ENCODE results near the gene DPH2.

The DPH2 gene

DNA sequence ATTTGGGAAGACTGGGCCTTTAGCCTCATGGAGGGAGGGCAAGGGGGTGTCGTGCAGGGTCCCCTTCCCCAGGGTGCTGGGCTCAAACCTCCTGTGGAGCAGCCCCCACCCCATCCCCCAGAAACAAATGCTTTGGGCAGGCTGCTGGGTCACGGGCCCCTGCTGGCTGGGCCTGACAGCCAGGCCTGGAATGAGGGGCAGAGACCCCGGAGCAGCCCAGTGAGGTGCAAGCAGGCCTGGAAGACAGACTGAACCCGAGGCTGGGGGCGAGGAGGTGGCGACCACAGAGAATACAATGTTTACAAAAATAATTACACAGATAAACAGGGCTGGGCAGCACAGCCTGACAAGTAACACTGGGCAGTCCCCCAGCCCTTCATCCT lies 26.9 kb downstream of the DPH2 start:
- peaks cover 9 to 15% of the 10 kb centered on the region in 2 donors for H3K4me1 ChIP-seq (ENCODE audit: control insufficient read depth in 1 of 2, insufficient read depth in 2 of 2, low read length in 2 of 2)

DNA sequence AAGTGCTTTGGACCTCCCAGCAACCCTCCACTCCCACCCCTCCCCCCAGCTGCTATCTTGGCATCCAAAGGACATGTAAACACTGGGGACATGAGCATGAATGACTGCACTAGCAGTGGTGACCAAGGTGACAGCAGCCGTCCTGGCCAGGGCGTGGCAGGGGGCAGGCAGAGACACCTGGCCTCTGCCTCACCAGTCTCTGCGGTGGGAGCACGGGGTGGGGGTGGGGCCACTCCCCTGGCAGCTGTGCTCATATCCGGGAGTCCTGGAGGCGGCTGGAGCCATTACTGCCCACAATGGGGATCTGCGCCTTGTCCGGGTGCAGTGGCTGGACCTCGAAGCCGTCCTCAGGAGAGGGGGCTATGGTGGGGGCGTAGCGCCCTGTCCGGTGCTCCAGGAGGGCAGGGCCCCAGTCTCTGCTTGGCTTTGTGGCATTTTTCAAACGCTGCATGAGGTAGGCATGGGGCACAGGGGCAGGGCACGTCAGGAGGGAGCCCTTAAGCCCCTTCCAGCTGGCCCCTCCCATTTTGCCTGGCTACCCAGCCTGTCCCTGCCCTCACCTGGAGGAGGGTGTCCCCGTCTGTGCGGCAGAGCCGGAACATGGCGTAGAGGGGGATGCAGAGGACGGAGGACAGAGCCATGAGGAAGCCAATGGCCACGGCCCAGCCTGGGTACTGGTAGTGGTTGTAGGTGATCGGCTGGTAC lies 27.6 kb downstream of the DPH2 start:
- no peak overlapping the region for H3K27ac ChIP-seq (ENCODE audit: low read depth, low read length)
- no peaks in the 10 kb centered on the region for H3K9me3 ChIP-seq (ENCODE audit: control insufficient read depth in 1 of 2, low read length in 2 of 2)
- no peaks in the 10 kb centered on the region for H3K36me3 ChIP-seq (ENCODE audit: control insufficient read depth in 1 of 2, insufficient read depth in 2 of 2, low read length in 2 of 2)
- peaks cover 4 to 10% of the 10 kb centered on the region in 2 donors for H3K4me1 ChIP-seq (ENCODE audit: control insufficient read depth in 1 of 2, insufficient read depth in 2 of 2, low read length in 2 of 2)
- no peak overlapping the region for H3K4me3 ChIP-seq (ENCODE audit: low read depth in 1 of 2, low read length in 2 of 2)
- no peaks in the 10 kb centered on the region for H3K27me3 ChIP-seq (ENCODE audit: control insufficient read depth in 1 of 2, insufficient read depth in 2 of 2, low read length in 2 of 2)
- no peak overlapping the region for H3K9ac ChIP-seq (ENCODE audit: low read depth in 1 of 2, low read length in 2 of 2)

More for the DNA sequence above, 26.9 kb downstream of the DPH2 start:
- no peaks in the 10 kb centered on the region for H3K9me3 ChIP-seq (ENCODE audit: control insufficient read depth in 1 of 2, low read length in 2 of 2)
- H3K36me3 ChIP-seq (ENCODE audit: control insufficient read depth in 1 of 2, insufficient read depth in 2 of 2, low read length in 2 of 2) = no peaks in the 10 kb centered on the region
- no peak overlapping the region for H3K4me3 ChIP-seq (ENCODE audit: low read depth in 1 of 2, low read length in 2 of 2)
- H3K9ac ChIP-seq (ENCODE audit: low read depth in 1 of 2, low read length in 2 of 2) = no peak overlapping the region
- H3K27ac ChIP-seq (ENCODE audit: low read depth, low read length) = no peak overlapping the region
- H3K27me3 ChIP-seq (ENCODE audit: control insufficient read depth in 1 of 2, insufficient read depth in 2 of 2, low read length in 2 of 2) = no peaks in the 10 kb centered on the region

DNA sequence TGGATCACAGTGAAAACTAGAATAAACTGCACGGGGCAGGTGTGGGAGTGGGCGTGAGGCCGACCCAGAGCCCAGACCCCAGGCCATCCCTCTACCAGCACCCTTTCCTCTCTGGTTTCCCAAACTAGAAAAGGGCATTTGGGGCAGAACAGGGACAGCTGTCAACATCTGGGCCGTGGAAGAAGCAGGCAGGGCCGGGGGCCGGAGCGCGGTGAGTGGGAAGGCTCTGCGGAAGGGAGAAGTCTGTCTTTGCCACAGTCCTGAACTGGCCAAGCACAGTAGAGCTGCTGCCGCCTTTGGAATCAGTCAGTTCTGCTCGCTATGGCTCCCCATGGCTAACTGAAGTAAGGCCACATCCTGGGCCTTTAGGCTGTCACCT lies 28.2 kb downstream of the DPH2 start:
- H3K9me3 ChIP-seq (ENCODE audit: control insufficient read depth in 1 of 2, low read length in 2 of 2) = no peaks in the 10 kb centered on the region
- H3K27me3 ChIP-seq (ENCODE audit: control insufficient read depth in 1 of 2, insufficient read depth in 2 of 2, low read length in 2 of 2) = no peaks in the 10 kb centered on the region
- H3K27ac ChIP-seq (ENCODE audit: low read depth, low read length) = no peak overlapping the region
- H3K9ac ChIP-seq (ENCODE audit: low read depth in 1 of 2, low read length in 2 of 2) = no peak overlapping the region
- peaks cover 4 to 9% of the 10 kb centered on the region in 2 donors for H3K4me1 ChIP-seq (ENCODE audit: control insufficient read depth in 1 of 2, insufficient read depth in 2 of 2, low read length in 2 of 2)
- no peak overlapping the region for H3K4me3 ChIP-seq (ENCODE audit: low read depth in 1 of 2, low read length in 2 of 2)
- no peaks in the 10 kb centered on the region for H3K36me3 ChIP-seq (ENCODE audit: control insufficient read depth in 1 of 2, insufficient read depth in 2 of 2, low read length in 2 of 2)

DNA sequence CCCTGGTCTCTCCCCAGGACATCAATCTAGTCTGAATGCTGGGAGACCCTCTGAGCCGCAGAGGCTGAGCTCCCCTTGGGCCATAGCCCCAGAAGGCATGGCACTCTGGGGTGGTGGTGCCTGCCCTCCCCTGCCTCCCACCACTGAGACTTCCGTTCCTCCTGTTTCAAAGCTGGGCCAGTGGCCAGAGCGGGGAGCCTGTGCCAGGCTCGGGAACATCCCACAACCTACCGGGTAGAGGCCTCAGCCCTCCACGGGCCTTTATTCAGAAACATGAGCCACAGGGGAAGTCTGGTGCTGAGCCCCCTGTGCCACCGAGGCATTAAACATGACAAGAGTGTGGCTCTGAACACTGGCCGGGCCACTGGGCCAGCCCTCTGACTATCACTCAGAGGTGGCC lies 29.6 kb downstream of the DPH2 start:
- Histone ChIP-seq H3K4me1 (ENCODE audit: control insufficient read depth in 1 of 2, insufficient read depth in 2 of 2, low read length in 2 of 2) (peaks cover 4 to 9% of the 10 kb centered on the region in 2 donors), H3K9ac (ENCODE audit: low read depth in 1 of 2, low read length in 2 of 2) (no peak overlapping the region), H3K27ac (ENCODE audit: low read depth, low read length) (no peak overlapping the region), H3K27me3 (ENCODE audit: control insufficient read depth in 1 of 2, insufficient read depth in 2 of 2, low read length in 2 of 2) (no peaks in the 10 kb centered on the region), H3K9me3 (ENCODE audit: control insufficient read depth in 1 of 2, low read length in 2 of 2) (no peaks in the 10 kb centered on the region), H3K4me3 (ENCODE audit: low read depth in 1 of 2, low read length in 2 of 2) (no peak overlapping the region), H3K36me3 (ENCODE audit: control insufficient read depth in 1 of 2, insufficient read depth in 2 of 2, low read length in 2 of 2) (no peaks in the 10 kb centered on the region)

DNA sequence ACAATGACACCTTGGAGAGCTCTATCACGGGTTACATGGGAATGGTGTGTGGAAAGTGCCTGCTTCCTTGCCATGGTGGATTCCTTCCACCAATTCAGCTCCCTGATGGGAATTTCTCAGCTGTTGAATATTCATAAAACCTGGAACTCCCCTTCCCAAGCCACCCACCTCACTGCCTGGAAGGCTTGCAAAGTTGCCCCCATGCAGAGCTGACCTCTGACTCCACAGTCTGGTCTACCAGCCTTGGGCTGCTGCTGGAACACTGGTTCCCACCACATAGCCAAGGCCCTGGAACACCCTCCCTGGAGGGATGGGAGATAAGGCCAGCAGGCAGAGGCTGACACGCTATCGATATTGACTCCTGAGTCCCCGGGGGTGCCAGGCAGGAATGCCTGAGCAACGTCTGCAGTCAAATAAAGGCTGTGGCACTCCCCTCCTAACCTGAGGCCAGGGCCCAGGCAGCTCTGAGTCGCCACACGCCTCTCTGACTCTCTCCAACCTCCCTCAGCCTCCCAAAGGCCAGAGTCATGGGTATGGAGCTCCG lies 30.4 kb downstream of the DPH2 start:
- H3K9ac ChIP-seq (ENCODE audit: low read depth in 1 of 2, low read length in 2 of 2) = no peak overlapping the region

DNA sequence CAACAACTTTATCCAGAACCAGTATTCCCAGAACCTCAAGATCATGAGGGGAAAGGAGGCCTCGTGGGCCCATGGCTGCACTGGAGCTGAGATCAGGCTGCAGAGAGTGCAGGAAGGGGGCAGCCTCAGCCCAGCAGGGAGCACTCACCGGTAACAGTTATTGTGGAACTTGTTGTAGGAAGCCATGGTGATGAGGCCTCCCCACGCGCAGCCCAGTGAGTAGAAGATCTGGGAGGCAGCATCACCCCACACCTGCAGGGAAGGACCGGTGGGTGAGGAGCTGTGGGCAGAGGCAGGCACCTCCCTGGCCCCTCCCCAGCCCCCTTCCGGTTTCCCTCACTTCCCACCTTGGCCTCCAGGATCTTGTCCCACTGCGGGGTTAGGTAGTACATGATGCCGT lies 32.4 kb downstream of the DPH2 start:
- H3K9ac ChIP-seq (ENCODE audit: low read depth in 1 of 2, low read length in 2 of 2) = no peak overlapping the region
- H3K27ac ChIP-seq (ENCODE audit: low read depth, low read length) = no peak overlapping the region

More for the DNA sequence above, 30.4 kb downstream of the DPH2 start:
- Histone ChIP-seq H3K4me3 (ENCODE audit: low read depth in 1 of 2, low read length in 2 of 2) (no peak overlapping the region), H3K9me3 (ENCODE audit: control insufficient read depth in 1 of 2, low read length in 2 of 2) (no peaks in the 10 kb centered on the region), H3K27me3 (ENCODE audit: control insufficient read depth in 1 of 2, insufficient read depth in 2 of 2, low read length in 2 of 2) (no peaks in the 10 kb centered on the region), H3K4me1 (ENCODE audit: control insufficient read depth in 1 of 2, insufficient read depth in 2 of 2, low read length in 2 of 2) (peaks cover 4 to 9% of the 10 kb centered on the region in 2 donors), H3K27ac (ENCODE audit: low read depth, low read length) (no peak overlapping the region), H3K36me3 (ENCODE audit: control insufficient read depth in 1 of 2, insufficient read depth in 2 of 2, low read length in 2 of 2) (no peaks in the 10 kb centered on the region)

DNA sequence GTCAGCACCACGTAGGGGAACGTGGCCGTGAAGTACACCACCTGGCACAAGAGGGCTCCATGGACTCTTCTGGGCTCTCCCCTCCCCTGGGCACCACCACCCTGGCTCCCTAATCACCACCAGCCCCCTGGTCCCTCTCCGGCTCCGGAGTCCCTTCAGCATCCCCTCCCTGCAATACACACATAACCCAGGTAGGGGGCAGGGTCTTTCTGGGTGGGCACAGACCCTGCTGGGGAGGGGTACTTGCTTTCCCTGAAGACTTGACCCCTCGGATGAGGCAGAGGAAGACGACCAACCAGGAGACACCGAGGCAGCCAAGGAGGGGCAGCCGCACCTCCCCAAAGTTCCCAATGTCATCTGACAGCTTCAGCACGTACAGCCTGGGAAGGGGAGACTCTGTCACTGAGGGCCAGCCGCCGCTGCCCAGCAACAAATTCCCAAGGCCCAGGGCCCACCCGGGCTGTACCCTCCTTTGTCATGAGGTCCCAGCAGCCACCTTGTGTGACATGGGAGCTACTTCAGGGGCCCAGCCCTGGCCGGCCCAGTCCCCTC lies 32.9 kb downstream of the DPH2 start:
- peaks cover under 1 to 1% of the 10 kb centered on the region in 2 donors for H3K4me1 ChIP-seq (ENCODE audit: control insufficient read depth in 1 of 2, insufficient read depth in 2 of 2, low read length in 2 of 2)

More for the DNA sequence above, 32.4 kb downstream of the DPH2 start:
- H3K4me3 ChIP-seq (ENCODE audit: low read depth in 1 of 2, low read length in 2 of 2) = no peak overlapping the region
- H3K27me3 ChIP-seq (ENCODE audit: control insufficient read depth in 1 of 2, insufficient read depth in 2 of 2, low read length in 2 of 2) = no peaks in the 10 kb centered on the region
- H3K36me3 ChIP-seq (ENCODE audit: control insufficient read depth in 1 of 2, insufficient read depth in 2 of 2, low read length in 2 of 2) = no peaks in the 10 kb centered on the region
- H3K4me1 ChIP-seq (ENCODE audit: control insufficient read depth in 1 of 2, insufficient read depth in 2 of 2, low read length in 2 of 2) = peaks cover 4 to 6% of the 10 kb centered on the region in 2 donors
- no peaks in the 10 kb centered on the region for H3K9me3 ChIP-seq (ENCODE audit: control insufficient read depth in 1 of 2, low read length in 2 of 2)

DNA sequence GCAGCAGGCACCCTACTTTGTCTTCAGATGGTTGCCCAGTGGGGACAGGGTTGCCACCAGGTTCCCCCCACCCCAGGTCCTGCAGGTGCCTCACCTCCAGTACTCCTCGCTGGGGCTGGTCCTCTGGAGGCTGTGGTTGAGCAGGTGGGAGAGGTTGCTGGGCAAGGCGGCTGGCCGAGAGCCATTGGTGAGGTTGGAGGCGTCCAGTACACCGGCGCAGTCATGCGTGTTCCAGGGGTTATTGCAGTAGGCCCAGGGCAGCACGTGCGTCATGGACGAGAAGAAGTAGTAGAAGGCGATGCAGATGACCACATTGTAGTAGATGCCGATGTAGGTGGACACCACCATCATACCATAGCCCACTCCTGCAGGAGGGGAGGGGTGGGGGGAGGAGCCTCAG lies 38.4 kb downstream of the DPH2 start:
- H3K36me3 ChIP-seq (ENCODE audit: control insufficient read depth in 1 of 2, insufficient read depth in 2 of 2, low read length in 2 of 2) = no peaks in the 10 kb centered on the region
- H3K4me3 ChIP-seq (ENCODE audit: low read depth in 1 of 2, low read length in 2 of 2) = no peak overlapping the region
- no peaks in the 10 kb centered on the region for H3K27me3 ChIP-seq (ENCODE audit: control insufficient read depth in 1 of 2, insufficient read depth in 2 of 2, low read length in 2 of 2)
- no peaks in the 10 kb centered on the region for H3K9me3 ChIP-seq (ENCODE audit: control insufficient read depth in 1 of 2, low read length in 2 of 2)
- no peak overlapping the region for H3K9ac ChIP-seq (ENCODE audit: low read depth in 1 of 2, low read length in 2 of 2)
- H3K27ac ChIP-seq (ENCODE audit: low read depth, low read length) = no peak overlapping the region
- peaks cover 4 to 12% of the 10 kb centered on the region in 2 donors for H3K4me1 ChIP-seq (ENCODE audit: control insufficient read depth in 1 of 2, insufficient read depth in 2 of 2, low read length in 2 of 2)

More for the DNA sequence above, 32.9 kb downstream of the DPH2 start:
- Histone ChIP-seq H3K36me3 (ENCODE audit: control insufficient read depth in 1 of 2, insufficient read depth in 2 of 2, low read length in 2 of 2) (no peaks in the 10 kb centered on the region), H3K9ac (ENCODE audit: low read depth in 1 of 2, low read length in 2 of 2) (no peak overlapping the region), H3K27ac (ENCODE audit: low read depth, low read length) (no peak overlapping the region), H3K4me3 (ENCODE audit: low read depth in 1 of 2, low read length in 2 of 2) (no peak overlapping the region), H3K27me3 (ENCODE audit: control insufficient read depth in 1 of 2, insufficient read depth in 2 of 2, low read length in 2 of 2) (no peaks in the 10 kb centered on the region), H3K9me3 (ENCODE audit: control insufficient read depth in 1 of 2, low read length in 2 of 2) (no peaks in the 10 kb centered on the region)

DNA sequence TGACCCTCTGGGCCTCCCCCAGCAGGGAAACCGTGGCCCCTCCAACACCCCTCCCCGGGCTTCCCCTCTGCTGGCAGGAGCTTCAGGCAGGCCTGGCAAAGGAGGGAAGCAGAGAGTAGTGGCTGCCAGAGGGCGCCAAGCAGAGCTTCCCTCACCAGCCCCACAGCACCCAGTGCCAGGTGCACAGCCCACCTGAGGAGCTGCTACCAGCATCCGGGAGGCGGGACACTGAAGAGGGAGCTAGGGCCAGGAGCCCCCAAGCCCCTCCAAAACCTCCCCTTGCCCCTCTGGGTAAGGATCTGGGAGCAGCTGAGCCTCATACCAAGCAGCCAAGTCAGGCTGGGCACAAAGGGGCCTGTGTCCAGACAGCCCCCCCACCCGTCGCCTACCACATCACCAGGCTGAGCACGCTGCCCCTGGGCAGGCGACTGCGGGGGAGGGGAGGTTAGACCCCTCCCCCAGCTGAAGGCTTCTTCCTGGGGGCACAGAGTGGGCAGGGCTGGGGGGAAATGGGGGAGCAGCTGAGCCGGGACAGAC lies 41.2 kb downstream of the DPH2 start:
- no peak overlapping the region for H3K4me3 ChIP-seq (ENCODE audit: low read depth in 1 of 2, low read length in 2 of 2)
- H3K9ac ChIP-seq (ENCODE audit: low read depth in 1 of 2, low read length in 2 of 2) = no peak overlapping the region
- no peak overlapping the region for H3K27ac ChIP-seq (ENCODE audit: low read depth, low read length)
- peaks cover 4 to 12% of the 10 kb centered on the region in 2 donors for H3K4me1 ChIP-seq (ENCODE audit: control insufficient read depth in 1 of 2, insufficient read depth in 2 of 2, low read length in 2 of 2)
- no peaks in the 10 kb centered on the region for H3K9me3 ChIP-seq (ENCODE audit: control insufficient read depth in 1 of 2, low read length in 2 of 2)
- H3K36me3 ChIP-seq (ENCODE audit: control insufficient read depth in 1 of 2, insufficient read depth in 2 of 2, low read length in 2 of 2) = no peaks in the 10 kb centered on the region
- H3K27me3 ChIP-seq (ENCODE audit: control insufficient read depth in 1 of 2, insufficient read depth in 2 of 2, low read length in 2 of 2) = no peaks in the 10 kb centered on the region

DNA sequence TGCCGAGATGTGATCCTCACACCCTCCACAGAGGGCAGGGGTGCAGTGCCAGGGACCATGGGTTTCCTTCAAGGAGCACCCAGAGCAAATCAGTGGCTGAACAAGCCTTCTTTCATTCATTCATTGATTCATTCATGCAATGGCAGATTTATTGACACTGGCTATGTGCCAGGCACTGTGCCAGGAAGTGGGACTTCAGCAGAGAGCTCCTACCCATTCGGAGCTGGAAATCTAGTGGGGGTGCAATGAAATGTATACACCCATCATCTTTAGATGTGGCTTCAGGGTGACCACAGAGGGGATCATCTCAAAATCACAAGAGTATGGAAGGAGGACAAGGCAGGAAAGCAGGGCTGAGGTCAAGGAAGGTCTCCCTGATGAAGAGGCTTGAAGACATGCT lies 42.6 kb downstream of the DPH2 start:
- Histone ChIP-seq H3K4me3 (ENCODE audit: low read depth in 1 of 2, low read length in 2 of 2) (no peak overlapping the region), H3K27me3 (ENCODE audit: control insufficient read depth in 1 of 2, insufficient read depth in 2 of 2, low read length in 2 of 2) (no peaks in the 10 kb centered on the region), H3K36me3 (ENCODE audit: control insufficient read depth in 1 of 2, insufficient read depth in 2 of 2, low read length in 2 of 2) (no peaks in the 10 kb centered on the region), H3K9me3 (ENCODE audit: control insufficient read depth in 1 of 2, low read length in 2 of 2) (no peaks in the 10 kb centered on the region), H3K27ac (ENCODE audit: low read depth, low read length) (no peak overlapping the region), H3K9ac (ENCODE audit: low read depth in 1 of 2, low read length in 2 of 2) (no peak overlapping the region), H3K4me1 (ENCODE audit: control insufficient read depth in 1 of 2, insufficient read depth in 2 of 2, low read length in 2 of 2) (peaks cover 4 to 12% of the 10 kb centered on the region in 2 donors)

All from duodenal mucosa (tissue), 2 donors.